CD4-positive, alpha-beta T cell treated with Interleukin-10 for 1 hour (primary cell): ENCODE results near the gene RALGAPB.
"Not testable (repeated sequence)": the region's sequence is repeated elsewhere in the genome, so short reads cannot be mapped to it uniquely, and the experiment has no call there.

Experiments used
- DNase-seq: peaks from one replicate; pipeline ENCODE4 v3.0.0-alpha.2; 2020

Gene RALGAPB

GRCh38 chr20:38589967-38590675 lies 117.5 kb downstream of the RALGAPB start:
- DNase-seq: no peak

- no peak for DNase-seq
These were observed 118.2 kb downstream of the RALGAPB start for GRCh38 chr20:38590676-38591473.

- no peak for DNase-seq
These were observed 119.1 kb downstream of the RALGAPB start for GRCh38 chr20:38591474-38592410.

GRCh38 chr20:38592411-38592790 lies 119.8 kb downstream of the RALGAPB start:
- DNase-seq: not testable (repeated sequence)

- not testable (repeated sequence) for DNase-seq
These were observed 121.6 kb downstream of the RALGAPB start for GRCh38 chr20:38594281-38594680.

GRCh38 chr20:38595886-38596285 lies 123.2 kb downstream of the RALGAPB start:
- DNase-seq: not testable (repeated sequence)

- DNase-seq: no peak
These were observed 126.8 kb downstream of the RALGAPB start for GRCh38 chr20:38599410-38599882.

GRCh38 chr20:38600057-38600456 lies 127.4 kb downstream of the RALGAPB start:
- no peak for DNase-seq

GRCh38 chr20:38601216-38602184 lies 128.9 kb downstream of the RALGAPB start, which contains the start of gene ARHGAP40:
TSS of gene ARHGAP40 (plus strand) at chr20:38601809.
- no peak for DNase-seq

GRCh38 chr20:38602185-38602581 lies 129.5 kb downstream of the RALGAPB start:
- no peak for DNase-seq

- DNase-seq: no peak
These were observed 130.6 kb downstream of the RALGAPB start for GRCh38 chr20:38603286-38603685.

GRCh38 chr20:38604873-38605303 lies 132.2 kb downstream of the RALGAPB start:
- no peak for DNase-seq

GRCh38 chr20:38607351-38607750 lies 134.7 kb downstream of the RALGAPB start:
- DNase-seq: no peak

GRCh38 chr20:38608188-38608587 lies 135.5 kb downstream of the RALGAPB start:
- DNase-seq: no peak

- no peak for DNase-seq
These were observed 137.2 kb downstream of the RALGAPB start for GRCh38 chr20:38609815-38610214.

GRCh38 chr20:38610521-38610920 lies 137.9 kb downstream of the RALGAPB start:
- DNase-seq: no peak

- no peak for DNase-seq
These were observed 140.3 kb downstream of the RALGAPB start for GRCh38 chr20:38612751-38613515.

GRCh38 chr20:38615283-38615682 lies 142.6 kb downstream of the RALGAPB start:
- no peak for DNase-seq

- DNase-seq: no peak
These were observed 143.8 kb downstream of the RALGAPB start for GRCh38 chr20:38616457-38616856.

GRCh38 chr20:38617011-38617829 lies 144.6 kb downstream of the RALGAPB start:
- no peak for DNase-seq
